EL (cell line): Measurements from ENCODE around the gene SEL1L.
A peak's percentile ranks its signal among the peaks of the same experiment; 100 is the strongest.
"Not testable (repeated sequence)": the region's sequence is repeated elsewhere in the genome, so short reads cannot be mapped to it uniquely, and the experiment has no call there.

ENCODE experiments used
- DNase-seq: peaks from one replicate; pipeline ENCODE4 v3.0.0-alpha.2; 2016

The SEL1L gene

DNA sequence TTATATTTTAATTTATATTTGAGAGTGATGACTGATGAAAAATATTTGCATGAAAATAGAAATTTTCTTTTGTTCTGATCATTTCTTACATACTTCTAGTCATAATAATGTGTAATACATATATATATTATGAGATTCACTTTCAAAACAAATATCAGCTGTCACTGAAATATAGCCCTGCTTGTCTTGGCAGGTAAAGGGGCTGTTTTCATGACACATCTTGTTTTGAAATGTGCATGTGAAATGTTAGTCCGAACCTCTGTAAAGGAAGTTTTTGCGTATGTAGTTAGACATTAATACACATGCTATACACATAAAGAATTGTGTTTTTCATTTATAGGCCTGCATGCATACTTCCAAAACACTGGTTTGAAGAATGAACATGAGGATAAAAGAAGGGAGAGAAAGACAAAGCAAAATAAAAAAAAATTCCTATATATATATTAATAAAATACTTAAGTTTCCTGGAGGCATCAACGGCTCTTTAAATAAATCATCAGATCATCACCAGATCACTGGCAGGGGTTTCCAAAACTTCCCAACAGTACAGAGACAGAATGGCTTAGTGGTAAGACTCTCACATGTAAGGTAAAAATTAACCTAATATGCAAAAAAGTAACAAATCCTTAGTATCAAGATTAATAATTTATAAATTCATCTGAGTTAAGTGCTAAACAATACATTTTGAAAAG, 60.1 kb downstream of the SEL1L start:
- no peak for DNase-seq

DNA sequence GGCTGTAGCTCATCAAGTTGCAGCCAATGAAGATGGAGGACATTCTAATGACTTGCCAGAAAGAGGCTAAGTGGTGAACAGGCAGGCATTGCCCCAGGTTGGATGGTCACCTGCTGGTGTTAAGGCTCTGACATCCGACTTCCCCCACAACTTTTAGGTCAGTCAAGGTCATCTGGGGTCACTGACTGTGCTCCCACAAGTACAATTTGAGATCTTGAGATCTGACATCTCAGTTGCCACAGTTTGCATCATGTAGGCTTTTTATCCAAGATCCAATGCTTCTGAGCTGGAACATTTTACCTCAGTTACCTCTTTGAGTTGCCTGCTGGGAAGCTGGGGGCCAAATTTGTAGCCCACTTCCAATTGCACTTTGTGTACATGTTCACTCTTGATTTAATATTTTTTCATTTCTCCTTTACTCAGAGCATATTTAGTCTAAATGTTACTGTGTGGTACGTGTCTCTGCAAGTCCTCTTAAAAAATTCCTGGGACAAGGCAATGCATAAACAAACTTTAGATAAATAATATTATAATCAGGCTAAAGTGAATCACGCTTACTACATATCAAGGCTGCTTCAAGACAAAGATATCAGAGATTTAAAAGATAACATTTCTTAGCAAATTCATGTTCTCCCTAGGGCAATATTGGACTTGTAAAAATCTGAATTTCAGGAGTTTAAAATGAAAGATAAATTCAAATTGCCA, 61.4 kb downstream of the SEL1L start:
- DNase-seq, result no peak

DNA sequence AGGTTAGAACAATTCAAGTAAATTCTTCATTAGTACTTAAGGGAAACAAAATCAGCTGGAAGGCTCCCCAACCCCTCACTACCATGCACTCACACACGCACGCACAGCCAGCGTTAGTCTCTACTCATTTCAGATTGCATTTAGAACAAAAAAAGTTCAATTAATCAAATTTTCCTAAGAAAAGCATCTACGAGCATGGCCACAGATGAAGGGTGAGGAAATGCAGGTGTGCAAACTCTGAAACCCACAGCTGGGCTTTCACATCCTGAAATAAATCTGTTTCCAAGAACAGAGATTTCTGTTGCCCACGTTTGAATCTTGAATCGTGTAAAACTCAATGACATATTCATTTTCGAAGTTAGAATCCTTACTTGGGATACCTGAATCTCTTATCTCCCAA, 62.6 kb downstream of the SEL1L start:
- no peak for DNase-seq

GRCh38 chr14:81470557-81470826, 63.2 kb downstream of the SEL1L start:
- DNase-seq, result not testable (repeated sequence)

DNA sequence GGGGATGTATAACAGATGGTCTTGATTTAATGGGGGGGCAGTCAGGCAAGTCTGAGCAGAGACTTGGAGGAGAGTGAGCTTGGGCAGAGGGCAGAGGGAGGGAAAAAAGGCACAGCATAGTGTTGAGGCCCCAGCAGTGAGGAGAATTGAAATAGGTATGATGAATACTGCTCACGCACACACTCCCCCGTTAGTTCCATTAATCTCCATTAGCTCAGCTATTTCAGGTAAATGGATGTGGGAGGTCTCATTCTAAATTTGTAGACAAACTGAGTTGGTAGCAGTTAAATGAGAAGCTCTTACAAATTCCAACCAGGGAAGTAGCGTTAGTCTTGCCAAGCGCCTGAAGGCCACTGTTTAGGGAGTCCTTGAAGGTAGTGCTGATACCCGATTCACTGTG, 66.8 kb downstream of the SEL1L start:
- no peak for DNase-seq

GRCh38 chr14:81465507-81466228, 68.0 kb downstream of the SEL1L start:
- no peak for DNase-seq

- not testable (repeated sequence) for DNase-seq
Measured at GRCh38 chr14:81465003-81465392, 68.7 kb downstream of the SEL1L start.

GRCh38 chr14:81464253-81465002, 69.2 kb downstream of the SEL1L start:
- DNase-seq, result peak; percentile 63

DNA sequence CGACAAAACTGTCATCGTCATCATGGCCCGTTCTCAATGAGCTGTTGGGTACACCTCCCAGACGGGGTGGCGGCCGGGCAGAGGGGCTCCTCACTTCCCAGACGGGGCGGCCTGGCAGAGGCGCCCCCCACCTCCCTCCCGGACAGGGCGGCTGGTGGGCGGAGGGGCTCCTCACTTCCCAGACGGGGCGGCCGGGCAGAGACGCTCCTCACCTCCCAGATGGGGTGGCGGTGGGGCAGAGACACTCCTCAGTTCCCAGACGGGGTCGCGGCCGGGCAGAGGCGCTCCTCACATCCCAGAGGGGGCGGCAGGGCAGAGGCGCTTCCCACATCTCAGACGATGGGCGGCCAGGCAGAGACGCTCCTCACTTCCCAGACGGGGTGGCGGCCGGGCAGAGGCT, 71.3 kb downstream of the SEL1L start:
- not testable (repeated sequence) for DNase-seq

DNA sequence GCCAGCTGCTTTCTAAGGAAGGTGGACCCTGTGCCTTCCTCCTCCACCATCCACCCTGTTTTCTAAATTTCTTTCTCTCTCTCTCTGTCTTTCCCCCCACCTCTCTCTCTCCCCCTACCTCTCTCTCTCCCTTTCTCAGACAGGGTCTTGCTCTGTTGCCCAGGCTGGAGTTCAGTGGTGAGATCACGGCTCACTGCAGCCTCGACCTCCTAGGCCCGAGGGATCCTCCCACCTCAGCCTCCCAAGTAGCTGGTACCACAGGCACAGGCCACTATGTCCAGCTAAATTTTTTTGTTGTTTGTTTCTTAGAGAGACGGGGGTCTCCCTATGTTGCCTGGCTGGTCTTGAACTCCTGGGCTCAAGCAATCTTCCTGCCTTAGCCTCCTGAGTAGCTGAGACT, 73.7 kb downstream of the SEL1L start:
- no peak for DNase-seq

DNA sequence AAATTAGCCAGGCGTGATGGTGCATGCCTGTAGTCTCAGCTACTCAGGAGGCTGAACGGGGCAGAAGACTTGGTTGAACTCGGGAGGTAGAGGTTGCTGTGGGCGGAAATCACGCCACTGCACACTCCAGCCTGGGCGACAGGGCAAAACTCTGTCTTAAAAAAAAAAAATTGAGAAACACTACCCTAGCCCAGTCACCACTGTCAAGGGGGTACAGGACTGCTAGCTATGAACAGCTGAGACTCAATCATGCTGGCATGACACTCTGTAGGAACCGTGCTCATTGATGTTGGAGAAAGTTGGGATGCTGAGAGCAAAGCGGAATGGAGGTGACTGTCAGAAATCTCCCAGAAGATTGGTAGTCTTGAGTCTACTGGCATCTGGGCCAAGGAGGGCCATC, 75.3 kb downstream of the SEL1L start:
- no peak for DNase-seq

- DNase-seq, result no peak
Measured at GRCh38 chr14:81455390-81455789, 78.3 kb downstream of the SEL1L start.

GRCh38 chr14:81454572-81455218, 79.0 kb downstream of the SEL1L start:
- no peak for DNase-seq

- peak; percentile 45 for DNase-seq
Measured at GRCh38 chr14:81453166-81453766, 80.4 kb downstream of the SEL1L start.

DNA sequence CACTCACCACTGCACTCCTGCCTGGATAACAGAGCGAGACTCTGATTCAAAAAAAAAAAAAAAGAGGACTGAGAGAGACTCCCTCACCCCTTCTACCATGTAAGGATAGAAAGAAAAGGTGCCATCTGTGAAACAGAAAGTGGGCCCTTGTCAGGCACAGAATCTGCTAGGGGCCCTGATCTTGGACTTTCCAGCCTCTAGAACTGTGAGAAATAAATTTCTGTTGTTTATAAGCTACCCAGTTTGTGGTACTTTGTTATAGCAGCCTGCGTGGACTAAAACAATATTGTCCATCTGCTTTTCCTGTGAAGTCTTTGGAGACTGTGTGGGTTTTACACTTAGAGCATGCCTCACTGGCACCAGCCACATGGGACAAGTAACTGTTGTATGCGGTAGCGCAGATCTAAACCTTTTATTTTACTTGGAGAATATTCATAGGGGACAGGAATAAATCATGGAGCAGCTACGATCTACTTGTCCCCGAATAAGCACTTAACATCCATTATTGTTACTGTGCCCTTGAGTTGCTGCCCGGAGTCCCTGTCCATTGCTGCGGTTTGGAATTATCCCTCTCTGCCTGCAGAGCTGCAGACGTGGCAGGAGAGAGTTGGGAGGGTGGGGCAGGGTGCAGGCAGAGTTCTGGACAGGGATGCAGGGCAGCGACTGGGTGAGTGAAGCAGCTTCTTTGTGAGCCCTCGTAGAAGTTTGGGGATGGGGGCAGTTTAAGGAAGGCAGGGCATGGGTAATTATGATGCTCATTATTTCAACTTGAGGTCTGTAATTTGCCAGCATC, 81.1 kb downstream of the SEL1L start:
- DNase-seq, result no peak

DNA sequence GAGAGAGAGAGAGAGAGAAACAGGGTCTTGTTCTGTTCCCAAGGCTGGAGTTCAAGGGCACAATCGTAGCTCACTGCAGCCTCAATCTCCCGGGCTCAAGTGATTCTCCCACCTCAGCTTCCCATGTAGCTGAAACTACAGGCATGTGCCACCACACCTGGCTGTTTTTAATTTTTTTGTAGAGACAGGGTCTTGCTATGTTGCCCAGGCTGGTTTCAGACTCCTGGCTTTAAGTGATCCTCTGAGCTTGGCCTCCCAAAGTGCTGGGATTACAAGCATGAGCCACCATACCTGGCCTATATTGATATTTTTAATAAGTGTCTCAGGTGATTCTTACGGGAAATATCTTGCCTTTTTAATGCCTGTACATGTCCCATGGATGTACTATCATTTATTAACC, 82.7 kb downstream of the SEL1L start:
- DNase-seq, result no peak

DNA sequence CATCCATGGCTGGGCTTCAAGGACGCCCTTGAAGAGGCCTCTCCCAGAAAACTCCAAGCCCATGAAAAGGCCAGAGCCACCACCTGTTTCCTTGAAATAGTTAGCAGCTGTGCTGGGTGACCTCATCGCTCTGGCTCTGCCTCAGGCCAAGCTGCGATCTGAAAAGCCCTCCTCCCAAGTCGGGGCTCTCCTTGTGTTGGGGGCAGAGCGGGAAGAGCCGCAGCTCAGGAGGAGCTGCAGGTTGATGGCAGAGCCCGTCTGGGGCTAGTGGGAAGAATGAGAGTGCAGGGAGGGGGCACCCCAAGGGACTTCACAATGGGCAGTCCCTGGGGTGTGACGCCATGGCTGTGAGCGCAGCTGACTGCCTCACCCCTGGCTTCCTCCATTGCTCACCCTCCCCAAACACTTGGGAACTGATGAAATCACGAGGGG, 83.5 kb downstream of the SEL1L start:
- peak; percentile 10 for DNase-seq

GRCh38 chr14:81449576-81449975, 84.1 kb downstream of the SEL1L start:
- no peak for DNase-seq

DNA sequence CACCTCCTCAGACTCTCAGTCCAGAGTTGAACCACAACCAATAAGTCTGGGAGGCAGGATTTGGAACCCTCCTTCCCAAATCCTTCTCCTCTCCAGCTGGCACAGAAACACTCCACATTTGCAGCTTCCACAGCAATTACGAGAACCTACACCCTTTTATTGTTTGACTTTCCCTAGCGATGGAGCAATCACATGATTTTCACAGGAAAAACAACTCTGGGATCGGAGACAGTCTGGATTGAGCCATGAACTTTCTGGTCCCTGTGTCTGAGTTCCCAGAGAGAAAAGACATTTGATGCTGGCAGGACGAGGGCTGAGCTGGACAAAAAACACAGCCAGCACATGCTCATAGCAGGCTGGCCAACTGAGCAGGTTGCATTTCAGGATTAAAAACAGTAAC, 84.5 kb downstream of the SEL1L start:
- no peak for DNase-seq

- no peak for DNase-seq
Measured at GRCh38 chr14:81447021-81447764, 86.5 kb downstream of the SEL1L start.
